Measurements from ENCODE around the gene MORC3.
"Not testable (repeated sequence)": the region's sequence is repeated elsewhere in the genome, so short reads cannot be mapped to it uniquely, and the experiment has no call there.

Gene MORC3

GRCh38 chr21:36319767-36320420, at the start of gene MORC3:
TSS of gene MORC3 (plus strand) at chr21:36320197. CDS start at chr21:36320265, 68 bp downstream.
- FAIRE-seq = peak; percentile 33

- not testable (repeated sequence) for FAIRE-seq
Observed at GRCh38 chr21:36270786-36271695, 49.0 kb upstream of the MORC3 start.

- FAIRE-seq = no peak
Observed at GRCh38 chr21:36274128-36274527, 45.9 kb upstream of the MORC3 start.

- FAIRE-seq = no peak
Observed at GRCh38 chr21:36282568-36283230, 37.3 kb upstream of the MORC3 start.

- FAIRE-seq = not testable (repeated sequence)
Observed at GRCh38 chr21:36283231-36283622, 36.8 kb upstream of the MORC3 start.

GRCh38 chr21:36288651-36289243, 31.2 kb upstream of the MORC3 start:
- no peak for FAIRE-seq

GRCh38 chr21:36291509-36291908, 28.5 kb upstream of the MORC3 start:
- FAIRE-seq = no peak

GRCh38 chr21:36297406-36297937, 22.5 kb upstream of the MORC3 start:
- no peak for FAIRE-seq

GRCh38 chr21:36297938-36298572, 21.9 kb upstream of the MORC3 start:
- FAIRE-seq = no peak

GRCh38 chr21:36306872-36307534, 13.0 kb upstream of the MORC3 start:
- FAIRE-seq = no peak

- FAIRE-seq = no peak
Observed at GRCh38 chr21:36310016-36310415, 10.0 kb upstream of the MORC3 start.

- FAIRE-seq = not testable (repeated sequence)
Observed at GRCh38 chr21:36313446-36313845, 6.6 kb upstream of the MORC3 start.

GRCh38 chr21:36316045-36316444, 4.0 kb upstream of the MORC3 start:
- FAIRE-seq = not testable (repeated sequence)

- FAIRE-seq = no peak
Observed at GRCh38 chr21:36316872-36317484, 3.0 kb upstream of the MORC3 start.

GRCh38 chr21:36319406-36319766, 611 bp upstream of the MORC3 start:
- not testable (repeated sequence) for FAIRE-seq

GRCh38 chr21:36320421-36321324, 676 bp downstream of the MORC3 start:
- FAIRE-seq = no peak

- no peak for FAIRE-seq
Observed at GRCh38 chr21:36321325-36322082, 1.5 kb downstream of the MORC3 start.

GRCh38 chr21:36322083-36322424, 2.1 kb downstream of the MORC3 start:
- no peak for FAIRE-seq

- no peak for FAIRE-seq
Observed at GRCh38 chr21:36323032-36323431, 3.0 kb downstream of the MORC3 start.
